Measurements from ENCODE around the gene ACACB.

DNA sequence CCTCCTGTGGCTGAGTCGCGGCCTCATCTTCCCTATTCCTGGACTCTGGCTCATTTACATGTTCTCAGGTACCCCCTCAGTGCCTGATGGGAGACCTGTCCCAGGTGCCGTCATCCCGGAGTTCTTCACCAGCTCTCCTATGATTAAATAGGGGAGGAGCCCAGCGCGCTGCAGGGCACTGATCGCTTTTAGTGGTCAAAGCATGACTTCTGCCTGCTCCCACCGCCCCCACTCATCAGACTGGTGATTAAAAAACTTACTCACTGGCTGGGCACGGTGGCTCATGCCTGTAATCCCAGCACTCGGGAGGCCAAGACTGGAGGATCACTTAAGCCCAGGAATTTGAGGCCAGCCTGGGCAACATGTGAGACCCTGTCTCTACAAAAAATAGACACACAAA, 106.8 kb downstream of the ACACB start:
- TF ChIP-seq POLR2AphosphoS5 (IDR thresholded peaks at IDR 0.05; ENCODE audit: low read depth, low read length): no peak
- no peak for TF ChIP-seq SIN3A (IDR thresholded peaks at IDR 0.05; ENCODE audit: borderline replicate concordance, insufficient read depth, low read length)
- TF ChIP-seq, protein P1, sequence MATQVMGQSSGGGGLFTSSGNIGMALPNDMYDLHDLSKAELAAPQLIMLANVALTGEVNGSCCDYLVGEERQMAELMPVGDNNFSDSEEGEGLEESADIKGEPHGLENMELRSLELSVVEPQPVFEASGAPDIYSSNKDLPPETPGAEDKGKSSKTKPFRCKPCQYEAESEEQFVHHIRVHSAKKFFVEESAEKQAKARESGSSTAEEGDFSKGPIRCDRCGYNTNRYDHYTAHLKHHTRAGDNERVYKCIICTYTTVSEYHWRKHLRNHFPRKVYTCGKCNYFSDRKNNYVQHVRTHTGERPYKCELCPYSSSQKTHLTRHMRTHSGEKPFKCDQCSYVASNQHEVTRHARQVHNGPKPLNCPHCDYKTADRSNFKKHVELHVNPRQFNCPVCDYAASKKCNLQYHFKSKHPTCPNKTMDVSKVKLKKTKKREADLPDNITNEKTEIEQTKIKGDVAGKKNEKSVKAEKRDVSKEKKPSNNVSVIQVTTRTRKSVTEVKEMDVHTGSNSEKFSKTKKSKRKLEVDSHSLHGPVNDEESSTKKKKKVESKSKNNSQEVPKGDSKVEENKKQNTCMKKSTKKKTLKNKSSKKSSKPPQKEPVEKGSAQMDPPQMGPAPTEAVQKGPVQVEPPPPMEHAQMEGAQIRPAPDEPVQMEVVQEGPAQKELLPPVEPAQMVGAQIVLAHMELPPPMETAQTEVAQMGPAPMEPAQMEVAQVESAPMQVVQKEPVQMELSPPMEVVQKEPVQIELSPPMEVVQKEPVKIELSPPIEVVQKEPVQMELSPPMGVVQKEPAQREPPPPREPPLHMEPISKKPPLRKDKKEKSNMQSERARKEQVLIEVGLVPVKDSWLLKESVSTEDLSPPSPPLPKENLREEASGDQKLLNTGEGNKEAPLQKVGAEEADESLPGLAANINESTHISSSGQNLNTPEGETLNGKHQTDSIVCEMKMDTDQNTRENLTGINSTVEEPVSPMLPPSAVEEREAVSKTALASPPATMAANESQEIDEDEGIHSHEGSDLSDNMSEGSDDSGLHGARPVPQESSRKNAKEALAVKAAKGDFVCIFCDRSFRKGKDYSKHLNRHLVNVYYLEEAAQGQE (IDR thresholded peaks at IDR 0.05; ENCODE audit: insufficient read depth in 1 of 2, low read depth in 2 of 2, low read length in 2 of 2): no peak
